Measurements from ENCODE around the gene TRABD2B. TPM values are rescaled to one million over a fixed set of nuclear protein-coding genes. Genes with fewer than 3 reads are reported as not detected.

TRABD2B gene
- total RNA-seq, 2 experiments from 2014 or later = not detected

- H3K4me3 Mint-ChIP-seq = no peak overlapping the region
- no peaks in the 10 kb centered on the region for H3K36me3 Mint-ChIP-seq
- H3K9me3 Mint-ChIP-seq = no peaks in the 10 kb centered on the region
Observed at GRCh38 chr1:47722101-47722500, 275.1 kb downstream of the TRABD2B start.

GRCh38 chr1:47720111-47720510, 277.1 kb downstream of the TRABD2B start:
- no peak overlapping the region for H3K4me3 Mint-ChIP-seq
- H3K4me1 Mint-ChIP-seq = no peaks in the 10 kb centered on the region
- H3K27ac Mint-ChIP-seq = no peak overlapping the region
- H3K36me3 Mint-ChIP-seq = no peaks in the 10 kb centered on the region
- H3K27me3 Mint-ChIP-seq = peaks cover 60% of the 10 kb centered on the region
- no peak for DNase-seq
- H3K9me3 Mint-ChIP-seq = no peaks in the 10 kb centered on the region

More at GRCh38 chr1:47722101-47722500, 275.1 kb downstream of the TRABD2B start:
- peaks cover 63% of the 10 kb centered on the region for H3K27me3 Mint-ChIP-seq
- no peak for DNase-seq
- H3K27ac Mint-ChIP-seq = no peak overlapping the region
- peaks cover 5% of the 10 kb centered on the region for H3K4me1 Mint-ChIP-seq

- Mint-ChIP-seq H3K4me1 (no peaks in the 10 kb centered on the region), H3K9me3 (no peaks in the 10 kb centered on the region), H3K27me3 (peaks cover 60% of the 10 kb centered on the region), H3K36me3 (no peaks in the 10 kb centered on the region), H3K27ac (no peak overlapping the region), H3K4me3 (no peak overlapping the region)
- no peak for DNase-seq
Observed at GRCh38 chr1:47717341-47717740, 279.8 kb downstream of the TRABD2B start.

- Mint-ChIP-seq H3K27ac (no peak overlapping the region), H3K4me3 (no peak overlapping the region), H3K9me3 (no peaks in the 10 kb centered on the region), H3K27me3 (peaks cover 64% of the 10 kb centered on the region), H3K4me1 (peaks cover 2% of the 10 kb centered on the region), H3K36me3 (no peaks in the 10 kb centered on the region)
- no peak for DNase-seq
Observed at GRCh38 chr1:47713975-47714767, 283.0 kb downstream of the TRABD2B start.

GRCh38 chr1:47713333-47713953, 283.7 kb downstream of the TRABD2B start:
- Mint-ChIP-seq H3K27me3 (peaks cover 71% of the 10 kb centered on the region), H3K4me3 (no peak overlapping the region), H3K27ac (no peak overlapping the region), H3K36me3 (no peaks in the 10 kb centered on the region), H3K9me3 (no peaks in the 10 kb centered on the region), H3K4me1 (peaks cover 4% of the 10 kb centered on the region)
- no peak for DNase-seq

- peaks cover 78% of the 10 kb centered on the region for H3K27me3 Mint-ChIP-seq
Observed at GRCh38 chr1:47712596-47713299, 284.4 kb downstream of the TRABD2B start.

GRCh38 chr1:47711848-47712492, 285.2 kb downstream of the TRABD2B start:
- peaks cover 7% of the 10 kb centered on the region for H3K4me1 Mint-ChIP-seq
- no peaks in the 10 kb centered on the region for H3K9me3 Mint-ChIP-seq
- peaks cover 84% of the 10 kb centered on the region for H3K27me3 Mint-ChIP-seq
- DNase-seq = no peak
- H3K4me3 Mint-ChIP-seq = no peak overlapping the region
- no peaks in the 10 kb centered on the region for H3K36me3 Mint-ChIP-seq
- H3K27ac Mint-ChIP-seq = no peak overlapping the region

More at GRCh38 chr1:47712596-47713299, 284.4 kb downstream of the TRABD2B start:
- Mint-ChIP-seq H3K27ac (no peak overlapping the region), H3K4me1 (peaks cover 7% of the 10 kb centered on the region), H3K4me3 (no peak overlapping the region), H3K9me3 (no peaks in the 10 kb centered on the region), H3K36me3 (no peaks in the 10 kb centered on the region)
- DNase-seq = no peak

- peaks cover 7% of the 10 kb centered on the region for H3K4me1 Mint-ChIP-seq
- H3K36me3 Mint-ChIP-seq = no peaks in the 10 kb centered on the region
- no peak overlapping the region for H3K27ac Mint-ChIP-seq
- no peaks in the 10 kb centered on the region for H3K9me3 Mint-ChIP-seq
- H3K4me3 Mint-ChIP-seq = no peak overlapping the region
- DNase-seq = no peak
- peaks cover 82% of the 10 kb centered on the region for H3K27me3 Mint-ChIP-seq
Observed at GRCh38 chr1:47711184-47711847, 285.9 kb downstream of the TRABD2B start.

Other genes with a start within 250 kb of the TRABD2B start
- not detected for gene SLC5A9, start 225.3 kb upstream of the TRABD2B start, total RNA-seq

Data from activated naive CD8-positive, alpha-beta T cell treated with anti-CD3 and anti-CD28 coated beads for 36 hours (primary cell).